ENCODE data around the gene HSD17B8.

HSD17B8 gene

GRCh38 chr6:33195304-33196165, 8.9 kb upstream of the HSD17B8 start:
- Histone ChIP-seq H3K4me3 (replicated peaks; ENCODE audit: insufficient read depth, low read length) (no peak overlapping the region), H3K27me3 (ENCODE audit: insufficient read depth, poor library complexity, severe bottlenecking) (peaks cover 19% of the 10 kb centered on the region)
- peak; percentile 79 for TF ChIP-seq REST (IDR thresholded peaks at IDR 0.05; ENCODE audit: insufficient replicate concordance, low read depth)
- no peak for TF ChIP-seq SPI1 (IDR thresholded peaks at IDR 0.05; ENCODE audit: borderline replicate concordance, low read depth)

GRCh38 chr6:33197431-33198048, 6.9 kb upstream of the HSD17B8 start:
- no peak overlapping the region for H3K27ac ChIP-seq (replicated peaks)
- peak in 1 of 2 experiments; percentile 61 for DNase-seq (ENCODE audit: low read depth in 1 of 2, low spot score in 1 of 2)
- TF ChIP-seq, protein P1, sequence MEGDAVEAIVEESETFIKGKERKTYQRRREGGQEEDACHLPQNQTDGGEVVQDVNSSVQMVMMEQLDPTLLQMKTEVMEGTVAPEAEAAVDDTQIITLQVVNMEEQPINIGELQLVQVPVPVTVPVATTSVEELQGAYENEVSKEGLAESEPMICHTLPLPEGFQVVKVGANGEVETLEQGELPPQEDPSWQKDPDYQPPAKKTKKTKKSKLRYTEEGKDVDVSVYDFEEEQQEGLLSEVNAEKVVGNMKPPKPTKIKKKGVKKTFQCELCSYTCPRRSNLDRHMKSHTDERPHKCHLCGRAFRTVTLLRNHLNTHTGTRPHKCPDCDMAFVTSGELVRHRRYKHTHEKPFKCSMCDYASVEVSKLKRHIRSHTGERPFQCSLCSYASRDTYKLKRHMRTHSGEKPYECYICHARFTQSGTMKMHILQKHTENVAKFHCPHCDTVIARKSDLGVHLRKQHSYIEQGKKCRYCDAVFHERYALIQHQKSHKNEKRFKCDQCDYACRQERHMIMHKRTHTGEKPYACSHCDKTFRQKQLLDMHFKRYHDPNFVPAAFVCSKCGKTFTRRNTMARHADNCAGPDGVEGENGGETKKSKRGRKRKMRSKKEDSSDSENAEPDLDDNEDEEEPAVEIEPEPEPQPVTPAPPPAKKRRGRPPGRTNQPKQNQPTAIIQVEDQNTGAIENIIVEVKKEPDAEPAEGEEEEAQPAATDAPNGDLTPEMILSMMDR (IDR thresholded peaks at IDR 0.05; ENCODE audit: insufficient read depth, low read length), result peak; percentile 76
- TF ChIP-seq GABPA (IDR thresholded peaks at IDR 0.05; ENCODE audit: low read depth), result no peak
- no peak overlapping the region for H3K4me3 ChIP-seq (replicated peaks; ENCODE audit: insufficient read depth, low read length)
- H3K27me3 ChIP-seq (ENCODE audit: insufficient read depth, poor library complexity, severe bottlenecking), result peaks cover 4% of the 10 kb centered on the region

More at GRCh38 chr6:33195304-33196165, 8.9 kb upstream of the HSD17B8 start:
- no peak overlapping the region for H3K27ac ChIP-seq (replicated peaks)
- no peak for DNase-seq (ENCODE audit: low read depth in 1 of 2, low spot score in 1 of 2)

DNA sequence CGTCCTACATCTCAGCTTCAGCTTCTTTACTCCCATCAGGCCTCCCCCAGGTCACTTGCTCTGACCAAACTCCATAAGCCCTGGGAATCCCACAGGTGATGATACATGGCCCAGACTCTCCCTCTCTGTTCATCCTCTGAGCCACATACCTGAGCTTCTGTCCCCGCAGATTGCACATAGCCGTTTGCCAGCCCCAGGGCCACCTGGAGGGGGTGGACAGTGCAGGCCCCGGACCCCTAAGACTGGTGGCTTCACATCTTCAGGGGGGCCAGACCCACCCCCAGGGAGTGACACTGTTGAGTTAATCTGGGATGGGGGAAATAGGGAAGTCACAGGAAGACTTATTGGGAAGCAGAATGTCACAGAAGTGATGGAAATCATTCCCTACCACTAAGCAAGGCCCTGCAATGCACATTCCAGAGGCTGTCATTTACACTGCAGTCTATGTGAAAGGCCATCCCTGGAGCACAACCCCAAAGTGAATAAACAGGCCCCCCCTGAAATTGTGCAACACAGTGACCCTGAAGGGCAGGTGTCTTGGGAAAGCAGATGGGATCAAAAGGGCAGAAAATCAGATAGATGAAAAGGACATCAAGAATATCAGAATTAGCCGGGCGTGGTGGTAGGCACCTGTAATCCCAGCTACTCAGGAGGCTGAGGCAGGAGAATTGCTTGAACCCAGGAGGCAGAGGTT, 6.1 kb upstream of the HSD17B8 start:
- Histone ChIP-seq H3K27me3 (ENCODE audit: insufficient read depth, poor library complexity, severe bottlenecking) (no peaks in the 10 kb centered on the region), H3K27ac (replicated peaks) (no peak overlapping the region), H3K4me3 (replicated peaks; ENCODE audit: insufficient read depth, low read length) (no peak overlapping the region)
- DNase-seq (ENCODE audit: low read depth in 1 of 2, low spot score in 1 of 2), result no peak
- TF ChIP-seq POLR2AphosphoS5 (IDR thresholded peaks at IDR 0.05; ENCODE audit: low read depth), result no peak
- TF ChIP-seq, protein P1 (IDR thresholded peaks at IDR 0.05; ENCODE audit: insufficient read depth, low read length), result no peak
- TF ChIP-seq REST (IDR thresholded peaks at IDR 0.05; ENCODE audit: insufficient replicate concordance, low read depth), result no peak
- no peak for TF ChIP-seq GABPA (IDR thresholded peaks at IDR 0.05; ENCODE audit: low read depth)
- no peak for TF ChIP-seq SPI1 (IDR thresholded peaks at IDR 0.05; ENCODE audit: borderline replicate concordance, low read depth)

- no peak for TF ChIP-seq SPI1 (IDR thresholded peaks at IDR 0.05; ENCODE audit: borderline replicate concordance, low read depth)
- no peak for TF ChIP-seq POLR2AphosphoS5 (IDR thresholded peaks at IDR 0.05; ENCODE audit: low read depth)
- no peak for TF ChIP-seq GABPA (IDR thresholded peaks at IDR 0.05; ENCODE audit: low read depth)
- no peak for TF ChIP-seq REST (IDR thresholded peaks at IDR 0.05; ENCODE audit: insufficient replicate concordance, low read depth)
- TF ChIP-seq, protein P1 (IDR thresholded peaks at IDR 0.05; ENCODE audit: insufficient read depth, low read length), result no peak
- Histone ChIP-seq H3K4me3 (replicated peaks; ENCODE audit: insufficient read depth, low read length) (peak overlapping the region; percentile 68), H3K27me3 (ENCODE audit: insufficient read depth, poor library complexity, severe bottlenecking) (no peaks in the 10 kb centered on the region), H3K27ac (replicated peaks) (no peak overlapping the region)
- DNase-seq (ENCODE audit: low read depth in 1 of 2, low spot score in 1 of 2), result no peak
Observed at GRCh38 chr6:33198853-33199436, 5.5 kb upstream of the HSD17B8 start.
